ENCODE results near the gene CACNG4.

CACNG4 gene

DNA sequence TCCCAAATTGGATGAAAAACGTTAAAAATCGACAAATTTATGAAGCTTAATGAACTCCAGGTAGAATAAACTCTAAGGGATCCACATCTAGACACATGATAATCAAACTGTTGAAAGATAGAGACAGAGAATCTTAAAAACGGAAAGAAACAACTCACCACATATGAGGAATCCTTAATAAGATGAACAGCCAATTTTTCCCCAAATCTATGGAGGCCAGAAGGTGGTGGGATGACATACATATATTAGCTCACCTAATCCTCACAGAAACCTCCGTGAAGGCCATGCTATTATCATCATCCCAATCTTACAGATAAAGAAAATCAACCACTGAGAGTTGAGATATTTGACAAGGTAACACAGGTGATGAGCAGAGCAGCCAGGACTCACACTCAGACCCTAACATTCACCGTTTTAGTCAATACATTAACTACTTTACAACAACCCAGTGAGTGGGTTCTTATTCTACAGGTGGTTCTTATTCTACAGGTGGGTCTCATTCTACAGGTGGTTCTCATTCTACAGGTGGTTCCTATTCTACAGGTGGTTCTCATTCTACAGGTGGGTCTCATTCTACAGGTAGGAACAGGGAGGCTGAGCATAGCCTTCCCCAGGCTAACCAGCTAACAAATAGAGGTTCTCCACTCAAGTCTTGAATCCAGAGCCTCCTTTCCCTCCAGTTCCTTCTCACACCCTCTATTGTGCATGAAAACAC lies 84.7 kb downstream of the CACNG4 start:
- DNase-seq, result peak; percentile 6

- DNase-seq, result no peak
Measured at GRCh38 chr17:67050066-67050465, 85.6 kb downstream of the CACNG4 start.

- no peak for DNase-seq
Measured at GRCh38 chr17:67050471-67051154, 86.1 kb downstream of the CACNG4 start.

DNA sequence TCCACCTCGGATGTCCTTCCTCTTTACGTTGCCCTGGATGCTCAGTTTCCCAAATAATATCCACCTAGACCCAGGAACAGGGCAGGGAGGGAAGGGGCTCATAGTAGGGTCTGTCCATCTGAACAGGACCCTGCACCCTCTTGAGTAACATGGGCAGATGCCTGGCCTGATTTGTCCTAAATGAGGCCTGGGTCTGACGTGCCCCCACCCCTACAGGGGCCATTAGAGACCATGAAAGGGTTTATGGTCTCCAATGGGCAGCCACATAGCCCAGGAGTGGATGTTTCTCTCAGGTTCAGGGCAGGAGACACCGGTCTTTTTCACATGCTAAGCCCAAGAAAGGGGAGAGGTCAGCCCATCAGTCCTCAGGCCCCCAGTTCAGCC lies 86.6 kb downstream of the CACNG4 start:
- no peak for DNase-seq

GRCh38 chr17:67051837-67052236 lies 87.3 kb downstream of the CACNG4 start:
- DNase-seq, result no peak

- DNase-seq, result no peak
Measured at GRCh38 chr17:67052720-67053437, 88.4 kb downstream of the CACNG4 start.

DNA sequence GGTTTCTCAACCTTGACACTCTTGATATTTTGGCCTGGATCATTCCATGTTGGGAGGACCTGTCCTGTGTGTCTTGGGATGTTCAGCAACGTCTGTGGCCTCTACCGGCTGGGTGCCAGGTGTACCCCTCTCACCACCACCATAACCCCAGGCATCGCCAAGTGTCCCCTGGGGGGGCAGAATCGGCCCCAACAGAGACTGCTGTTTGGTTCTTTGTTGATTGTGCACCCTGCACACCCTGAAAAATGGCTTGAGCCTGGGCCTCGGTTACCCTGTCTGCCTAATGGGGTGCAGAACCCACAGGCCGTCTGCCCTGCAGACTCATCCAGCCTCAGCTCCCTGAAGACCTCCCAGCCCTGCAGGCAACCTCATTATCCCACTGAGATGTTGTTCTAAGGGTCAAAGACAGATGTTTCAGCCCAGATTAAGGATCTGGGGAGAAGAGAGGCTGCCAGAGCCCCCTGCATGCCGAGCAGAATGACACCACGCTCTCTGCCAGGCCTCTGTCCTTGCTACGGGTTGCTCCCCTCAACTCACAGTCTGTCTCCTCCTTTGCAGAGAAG lies 89.0 kb downstream of the CACNG4 start:
- no peak for DNase-seq

- no peak for DNase-seq
Measured at GRCh38 chr17:67054011-67054591, 89.6 kb downstream of the CACNG4 start.

DNA sequence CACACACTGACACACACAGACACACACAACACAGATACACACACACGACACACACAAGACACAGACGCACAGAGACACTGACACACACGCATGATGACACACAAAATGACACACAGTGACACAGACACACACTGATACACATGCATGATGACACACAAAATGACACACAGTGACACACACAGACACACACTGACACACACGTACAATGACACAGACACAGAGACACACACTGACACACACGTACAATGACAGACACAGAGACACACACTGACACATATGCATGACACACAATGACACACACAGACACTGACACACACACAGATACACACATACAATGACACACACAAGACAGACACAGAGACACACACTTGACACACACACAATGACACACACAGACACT lies 90.1 kb downstream of the CACNG4 start:
- no peak for DNase-seq

DNA sequence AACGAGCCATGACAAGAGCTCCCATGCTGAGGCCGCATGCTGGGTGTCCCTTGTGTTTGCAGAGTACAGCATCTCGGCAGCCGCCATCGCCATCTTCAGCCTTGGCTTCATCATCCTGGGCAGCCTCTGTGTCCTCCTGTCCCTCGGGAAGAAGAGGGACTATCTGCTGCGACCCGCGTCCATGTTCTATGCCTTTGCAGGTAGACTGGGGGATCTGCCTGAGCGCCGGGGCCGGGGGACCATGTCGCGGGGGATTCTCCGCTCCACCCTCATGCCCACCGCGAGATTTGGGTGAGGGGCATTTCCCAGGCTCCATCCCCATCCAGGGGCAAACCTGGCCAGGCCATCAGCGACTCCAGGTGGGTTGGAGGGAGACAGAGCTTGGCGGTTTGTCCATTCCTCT lies 90.5 kb downstream of the CACNG4 start:
- no peak for DNase-seq

DNA sequence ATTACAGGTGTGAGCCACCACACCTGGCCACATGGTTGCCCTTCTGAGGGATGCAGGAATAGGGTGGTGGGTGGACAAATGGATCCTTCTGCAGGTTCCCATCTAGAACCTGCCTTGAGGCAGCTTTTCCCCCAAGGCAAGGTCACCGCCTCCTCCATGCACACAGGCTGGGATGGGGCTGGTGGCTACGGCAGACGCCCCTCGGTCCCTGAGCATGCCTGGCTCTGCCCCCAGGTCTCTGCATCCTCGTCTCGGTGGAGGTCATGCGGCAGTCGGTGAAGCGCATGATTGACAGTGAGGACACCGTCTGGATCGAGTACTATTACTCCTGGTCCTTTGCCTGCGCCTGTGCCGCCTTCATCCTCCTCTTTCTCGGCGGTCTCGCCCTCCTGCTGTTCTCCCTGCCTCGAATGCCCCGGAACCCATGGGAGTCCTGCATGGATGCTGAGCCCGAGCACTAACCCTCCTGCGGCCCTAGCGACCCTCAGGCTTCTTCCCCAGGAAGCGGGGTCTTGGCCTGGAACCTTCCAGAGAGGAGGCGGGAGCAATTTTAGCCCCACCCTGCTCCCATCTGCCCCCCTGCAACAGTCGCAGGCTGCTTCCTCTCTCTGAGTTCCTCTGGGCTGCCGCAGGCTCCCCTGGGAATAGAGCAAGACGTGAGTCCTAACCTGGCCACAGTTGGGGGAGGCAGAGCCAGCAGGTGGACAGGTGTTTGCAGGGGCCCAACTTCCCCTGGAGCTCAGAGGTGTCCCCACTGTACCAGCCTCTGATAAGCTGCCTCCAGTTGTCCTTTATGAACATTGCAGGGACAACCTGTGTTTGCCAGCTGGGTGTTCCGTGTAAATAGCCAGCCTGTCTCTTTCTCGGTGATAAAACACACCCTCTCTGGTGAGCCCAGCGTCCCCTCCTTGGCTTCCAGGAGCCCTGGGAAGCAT lies 91.6 kb downstream of the CACNG4 start:
- DNase-seq, result no peak

DNA sequence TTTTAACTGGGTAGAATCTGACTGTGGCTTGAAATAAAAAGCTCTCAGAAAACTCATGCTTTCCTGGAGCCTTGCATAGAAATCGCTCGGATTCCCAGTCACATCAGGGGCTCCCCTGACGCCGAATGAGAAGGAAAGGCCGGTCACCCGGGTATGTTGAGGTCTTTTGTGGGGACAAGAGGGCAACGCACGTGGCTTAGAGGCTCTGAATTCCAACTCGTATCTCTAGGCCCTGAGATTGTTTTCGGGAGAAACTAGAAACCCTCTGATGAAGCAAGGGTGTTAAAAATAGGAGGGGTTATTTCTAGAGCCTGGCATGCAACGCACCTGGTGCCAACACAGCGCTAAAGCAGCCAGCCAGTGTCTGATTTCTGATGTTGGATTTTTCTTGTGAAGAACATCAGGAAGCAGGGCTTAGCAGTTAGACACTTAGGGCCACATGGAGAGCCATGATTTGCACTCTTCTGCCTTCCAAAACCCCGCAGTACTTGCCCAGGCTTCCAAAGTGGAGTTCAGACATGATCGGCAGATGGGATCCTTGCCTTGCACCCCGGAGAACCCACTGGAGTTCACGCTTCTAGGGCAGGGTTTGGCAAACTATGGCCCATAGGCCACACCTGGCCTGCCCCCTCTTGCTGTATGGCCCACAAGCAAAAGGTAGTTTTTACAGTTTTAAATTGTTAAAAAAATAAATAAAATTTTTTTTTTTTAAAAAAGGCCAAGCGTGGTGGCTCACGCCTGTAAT lies 92.4 kb downstream of the CACNG4 start:
- DNase-seq, result no peak

GRCh38 chr17:67058036-67058435 lies 93.5 kb downstream of the CACNG4 start:
- no peak for DNase-seq

DNA sequence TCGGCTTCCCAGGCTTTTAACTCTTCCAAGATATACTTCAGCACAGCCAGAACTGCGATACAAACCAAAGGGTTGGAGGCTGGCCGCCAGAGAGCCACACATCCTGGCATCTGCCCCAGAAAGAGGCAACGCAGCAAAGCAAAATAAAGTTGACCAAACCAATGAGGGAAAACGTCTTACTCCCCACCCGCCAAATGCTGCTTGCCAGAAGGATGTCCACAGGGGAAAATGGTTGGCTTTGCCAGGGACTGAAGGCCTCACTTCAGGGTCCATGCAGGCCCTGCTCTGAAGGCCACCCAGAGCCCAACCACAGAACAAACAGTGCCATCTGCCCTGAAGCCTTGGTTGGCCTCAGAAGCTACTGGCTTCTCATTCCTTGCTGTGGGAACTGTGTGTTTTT lies 94.9 kb downstream of the CACNG4 start:
- no peak for DNase-seq

- no peak for DNase-seq
Measured at GRCh38 chr17:67063141-67063540, 98.6 kb downstream of the CACNG4 start.

DNA sequence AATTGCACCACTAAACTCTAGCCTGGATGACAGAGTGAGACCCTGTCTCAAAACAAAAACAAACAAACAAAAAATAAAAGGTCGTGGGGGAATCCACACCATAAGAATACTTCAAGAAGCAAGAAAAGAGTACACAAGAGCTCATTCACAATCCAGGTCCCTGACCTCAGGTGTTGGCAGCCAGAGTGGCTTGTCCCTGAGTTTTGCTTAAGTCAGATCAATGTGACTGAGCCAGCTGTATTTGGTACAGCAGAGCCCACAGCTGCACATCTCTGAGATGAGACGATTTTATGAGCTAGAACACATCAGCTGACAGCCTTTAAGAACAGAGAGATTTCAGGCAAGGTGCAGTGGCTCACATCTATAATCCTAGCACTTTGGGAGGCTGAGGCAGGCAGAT lies 102.2 kb downstream of the CACNG4 start:
- no peak for DNase-seq

- DNase-seq, result no peak
Measured at GRCh38 chr17:67067571-67068482, 103.3 kb downstream of the CACNG4 start.

DNA sequence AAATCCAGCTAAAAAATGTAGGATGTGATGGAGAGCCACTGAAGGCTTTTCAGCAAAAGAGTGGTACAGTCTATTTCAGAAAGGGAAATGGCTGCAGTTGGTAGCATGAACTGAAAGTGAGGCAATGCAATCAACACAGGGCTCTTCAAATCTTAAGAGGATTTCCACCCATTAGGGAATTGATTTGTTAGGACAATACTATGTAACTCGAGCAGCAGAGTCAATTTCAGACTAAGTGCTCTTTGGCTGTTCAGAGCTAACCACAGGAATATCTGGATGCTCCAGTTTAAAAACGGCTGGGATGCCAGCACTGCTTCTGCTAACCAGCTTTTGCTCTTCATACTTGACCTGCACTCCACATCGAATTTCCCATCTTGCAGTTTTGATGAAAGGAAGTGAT lies 104.5 kb downstream of the CACNG4 start:
- no peak for DNase-seq

GRCh38 chr17:67069603-67070136 lies 105.2 kb downstream of the CACNG4 start:
- DNase-seq, result no peak

- DNase-seq, result no peak
Measured at GRCh38 chr17:67071595-67071994, 107.1 kb downstream of the CACNG4 start.
